Measurements from ENCODE around the gene ATP1A1. TPM values are rescaled to one million over a fixed set of nuclear protein-coding genes. Genes with fewer than 3 reads are reported as not detected.

ATP1A1 gene
- total RNA-seq, 2 donors from 2014 or later: 177 to 206 TPM

DNA sequence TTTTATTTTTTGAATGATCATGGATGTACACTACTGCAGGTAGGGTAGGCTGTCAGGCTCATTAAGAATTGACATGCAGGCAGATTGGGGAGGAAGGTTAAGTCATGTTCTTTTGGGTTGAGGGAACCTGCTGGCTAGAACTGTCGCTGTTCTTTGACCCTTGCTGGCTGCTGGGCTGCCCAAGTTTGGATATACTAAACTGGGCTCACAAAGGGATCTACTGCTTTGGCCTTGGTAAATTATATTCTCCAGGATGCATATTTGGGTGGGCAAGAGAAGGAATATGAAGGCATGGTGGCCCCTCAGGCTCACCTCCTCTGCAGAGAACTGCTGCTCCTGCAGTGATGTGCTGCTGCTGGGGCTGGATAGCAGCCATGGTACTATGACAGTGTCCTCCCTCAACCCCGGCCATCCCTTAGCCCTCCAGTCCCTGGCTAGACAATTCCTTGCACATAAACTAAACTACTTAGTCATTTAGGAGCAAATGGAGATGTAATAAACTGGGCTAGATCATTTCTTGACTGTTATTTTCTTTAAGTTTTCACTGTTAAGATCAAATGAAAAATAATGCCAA, 6.1 kb downstream of the ATP1A1 start:
- no peaks in the 10 kb centered on the region for H3K27me3 Mint-ChIP-seq (ENCODE audit: low read depth)
- DNase-seq: no peak
- H3K4me3 Mint-ChIP-seq: peak overlapping the region; percentile 95 to 96
- H3K4me1 Mint-ChIP-seq (ENCODE audit: low read depth): peaks cover 99% of the 10 kb centered on the region
- ATAC-seq (replicated peaks in 1 of 2): no peak
- H3K36me3 Mint-ChIP-seq (ENCODE audit: insufficient read depth in 2 of 2): peaks cover 3 to 7% of the 10 kb centered on the region in 2 donors
- peak overlapping the region; percentile 55 for H3K27ac Mint-ChIP-seq
- peaks cover 0 to 1% of the 10 kb centered on the region in 2 donors for H3K9me3 Mint-ChIP-seq

DNA sequence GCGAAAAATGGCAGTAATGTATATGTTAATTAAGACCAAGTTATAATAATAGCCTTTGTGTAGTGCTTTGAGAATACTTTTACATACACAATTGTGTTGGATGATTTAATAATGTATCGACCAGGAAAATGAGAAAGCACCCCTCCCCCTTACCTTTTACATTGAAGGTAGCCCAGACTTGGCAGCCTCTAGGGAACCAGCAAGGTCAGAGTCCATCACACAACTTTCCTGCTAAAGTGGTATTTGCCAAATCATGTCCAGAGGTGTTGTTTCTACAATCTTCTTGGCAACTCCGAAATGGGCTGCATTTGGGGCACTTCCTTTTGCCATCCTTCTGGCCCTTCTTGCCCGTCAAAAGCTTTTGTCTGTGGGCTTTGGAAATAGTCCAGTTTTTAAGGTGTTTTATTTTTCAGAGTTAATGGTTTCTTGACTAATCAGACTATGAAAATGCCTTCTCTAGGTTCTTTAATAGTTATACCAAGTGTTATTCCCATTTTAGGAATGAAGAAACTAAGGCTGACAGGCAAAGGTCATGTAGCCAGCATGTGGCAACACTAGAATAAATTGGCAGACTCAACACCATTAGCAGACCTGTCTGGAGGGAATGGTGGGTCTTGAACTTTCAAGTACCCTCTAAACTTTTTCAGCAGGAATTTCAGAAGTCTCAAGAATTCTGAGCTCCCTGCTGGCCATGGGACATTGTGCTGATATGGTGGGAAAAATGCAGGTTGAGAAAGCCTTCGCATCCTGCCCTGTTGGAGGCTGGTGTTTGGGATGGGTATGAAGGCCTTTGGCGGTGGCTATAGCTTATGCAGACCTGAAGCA, 6.8 kb downstream of the ATP1A1 start:
- peaks cover 2 to 7% of the 10 kb centered on the region in 2 donors for H3K36me3 Mint-ChIP-seq (ENCODE audit: insufficient read depth in 2 of 2)
- H3K27ac Mint-ChIP-seq: peak overlapping the region; percentile 55

DNA sequence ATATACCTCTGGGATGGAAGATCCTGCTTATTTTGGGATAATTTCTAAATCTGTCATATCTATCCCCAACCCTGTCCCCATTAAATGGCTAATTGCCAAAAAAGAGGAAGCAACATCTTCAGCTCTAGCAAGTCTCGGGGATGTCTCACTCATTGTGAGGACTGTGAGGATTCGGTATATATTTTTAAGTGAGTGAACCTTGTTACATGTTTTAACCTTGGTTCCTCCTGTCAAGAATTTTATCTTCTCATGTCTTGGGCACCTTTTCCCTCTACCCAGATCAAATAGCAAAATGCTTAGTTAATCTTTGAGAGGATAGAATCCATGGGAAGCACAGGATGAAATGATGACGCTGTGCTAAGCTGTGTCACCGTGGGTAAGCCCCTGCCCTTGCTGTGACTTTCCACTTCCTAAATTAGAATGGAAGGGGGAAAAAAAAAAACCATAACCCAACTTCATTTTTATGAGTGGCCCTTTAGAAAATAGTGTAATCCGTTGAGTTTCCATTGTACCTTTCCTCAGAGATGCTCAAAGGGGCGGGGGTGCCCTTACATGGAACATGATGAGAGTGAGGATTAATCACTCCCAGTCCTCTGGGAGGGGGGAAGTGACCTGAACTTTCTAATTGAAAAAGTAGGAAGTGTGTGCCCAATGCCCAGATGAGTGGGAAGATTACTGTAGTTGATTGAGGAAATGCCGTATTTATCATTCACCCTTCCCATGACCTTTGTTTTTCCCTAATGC, 7.6 kb downstream of the ATP1A1 start:
- Mint-ChIP-seq H3K27ac (peak overlapping the region; percentile 76), H3K4me1 (ENCODE audit: low read depth) (peaks cover 95% of the 10 kb centered on the region), H3K4me3 (peak overlapping the region in 1 of 2 donors; percentile 48), H3K9me3 (peaks cover 0 to 1% of the 10 kb centered on the region in 2 donors), H3K36me3 (ENCODE audit: insufficient read depth in 2 of 2) (peaks cover 2 to 11% of the 10 kb centered on the region in 2 donors), H3K27me3 (ENCODE audit: low read depth) (no peaks in the 10 kb centered on the region)
- DNase-seq (no peak), ATAC-seq (replicated peaks in 1 of 2) (no peak)

More for the DNA sequence above, 6.8 kb downstream of the ATP1A1 start:
- Mint-ChIP-seq H3K9me3 (peaks cover 0 to 1% of the 10 kb centered on the region in 2 donors), H3K4me1 (ENCODE audit: low read depth) (peaks cover 97% of the 10 kb centered on the region), H3K27me3 (ENCODE audit: low read depth) (no peaks in the 10 kb centered on the region), H3K4me3 (peak overlapping the region in 1 of 2 donors; percentile 44)
- ATAC-seq (replicated peaks in 1 of 2) (no peak), DNase-seq (no peak)

DNA sequence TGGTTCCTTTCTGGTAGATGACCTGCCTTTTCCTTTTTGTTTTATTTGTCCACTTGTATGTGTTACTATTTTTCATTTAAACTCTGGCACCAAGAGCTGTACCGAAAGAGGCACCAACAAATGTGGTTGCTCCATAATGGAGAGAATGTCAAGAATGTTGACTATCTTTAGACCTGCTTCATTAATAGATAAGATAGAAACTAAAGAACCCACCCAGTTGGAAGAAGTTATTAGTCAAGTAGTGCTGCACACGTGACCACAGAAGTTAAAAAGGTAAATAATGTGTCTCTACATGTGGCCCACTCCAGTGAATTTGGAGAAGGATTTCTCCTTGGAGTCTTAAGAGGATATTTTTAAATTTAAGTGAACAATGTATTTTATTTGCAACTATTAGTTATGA, 9.3 kb downstream of the ATP1A1 start:
- H3K27ac Mint-ChIP-seq: peak overlapping the region; percentile 63
- no peaks in the 10 kb centered on the region for H3K27me3 Mint-ChIP-seq (ENCODE audit: low read depth)
- peaks cover 78% of the 10 kb centered on the region for H3K4me1 Mint-ChIP-seq (ENCODE audit: low read depth)
- peaks cover 2 to 11% of the 10 kb centered on the region in 2 donors for H3K36me3 Mint-ChIP-seq (ENCODE audit: insufficient read depth in 2 of 2)
- DNase-seq (no peak), ATAC-seq (replicated peaks in 1 of 2) (no peak)
- H3K9me3 Mint-ChIP-seq: peaks cover 0 to 1% of the 10 kb centered on the region in 2 donors
- peak overlapping the region in 1 of 2 donors; percentile 54 for H3K4me3 Mint-ChIP-seq

DNA sequence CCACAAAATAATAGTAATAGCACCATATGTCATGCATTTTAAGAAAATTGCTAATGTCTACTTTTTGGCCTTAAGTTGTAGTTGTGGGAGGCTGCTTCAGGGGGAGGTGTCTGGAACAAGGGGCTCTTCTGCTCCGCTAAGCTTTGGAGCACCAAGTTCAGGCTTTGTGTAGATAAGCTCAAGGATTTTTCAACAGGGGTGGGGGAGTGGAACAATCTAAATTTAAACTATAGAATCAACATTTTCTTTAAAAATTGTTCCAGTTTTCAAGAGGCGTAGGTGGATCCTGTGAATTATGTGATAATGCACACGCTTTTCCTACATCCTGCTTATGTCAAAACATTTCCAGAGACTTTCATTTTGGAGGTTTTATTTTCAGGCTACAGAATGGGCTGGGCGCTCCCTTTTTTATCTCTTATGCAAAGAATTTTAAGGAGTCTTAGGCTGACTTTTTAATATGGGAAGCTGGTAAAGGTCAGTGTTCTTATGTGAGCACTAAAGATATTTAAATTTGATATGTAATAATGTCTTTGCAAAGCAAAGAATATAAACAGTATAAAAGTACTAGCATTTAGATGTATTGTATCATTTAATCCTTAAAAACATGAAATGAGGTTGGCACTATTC, 9.9 kb downstream of the ATP1A1 start:
- H3K4me1 Mint-ChIP-seq (ENCODE audit: low read depth): peaks cover 74% of the 10 kb centered on the region
- H3K36me3 Mint-ChIP-seq (ENCODE audit: insufficient read depth in 2 of 2): peaks cover 5 to 16% of the 10 kb centered on the region in 2 donors
- H3K4me3 Mint-ChIP-seq: peak overlapping the region; percentile 2 to 7
- H3K9me3 Mint-ChIP-seq: peaks cover 0 to 1% of the 10 kb centered on the region in 2 donors
- peak overlapping the region; percentile 60 for H3K27ac Mint-ChIP-seq
- no peak for DNase-seq
- ATAC-seq (replicated peaks in 1 of 2): no peak
- no peaks in the 10 kb centered on the region for H3K27me3 Mint-ChIP-seq (ENCODE audit: low read depth)

DNA sequence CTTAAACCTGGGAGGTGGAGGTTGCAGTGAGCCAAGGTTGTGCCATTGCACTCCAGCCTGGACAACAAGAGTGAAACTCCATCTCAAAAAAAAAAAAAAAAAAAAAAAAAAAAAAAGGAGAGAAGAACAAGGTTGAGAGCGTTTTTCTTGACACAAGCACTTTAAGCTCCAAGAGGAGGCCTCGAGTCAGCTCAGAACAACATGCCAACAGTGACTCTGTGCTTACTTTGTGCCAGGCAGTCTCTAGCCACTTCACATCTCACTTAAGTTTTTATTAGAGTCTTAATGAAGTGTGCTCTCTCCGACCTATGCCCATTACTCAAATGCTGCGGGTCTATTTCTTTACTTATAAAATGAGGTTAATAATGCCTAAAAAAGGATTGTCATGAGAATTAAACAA, 13.0 kb downstream of the ATP1A1 start:
- H3K4me3 Mint-ChIP-seq: no peak overlapping the region
- peaks cover 15 to 36% of the 10 kb centered on the region in 2 donors for H3K36me3 Mint-ChIP-seq (ENCODE audit: insufficient read depth in 2 of 2)
- no peak overlapping the region for H3K27ac Mint-ChIP-seq
- ATAC-seq (replicated peaks in 1 of 2) (no peak), DNase-seq (no peak)
- peaks cover 74% of the 10 kb centered on the region for H3K4me1 Mint-ChIP-seq (ENCODE audit: low read depth)
- H3K27me3 Mint-ChIP-seq (ENCODE audit: low read depth): no peaks in the 10 kb centered on the region
- H3K9me3 Mint-ChIP-seq: no peaks in the 10 kb centered on the region

DNA sequence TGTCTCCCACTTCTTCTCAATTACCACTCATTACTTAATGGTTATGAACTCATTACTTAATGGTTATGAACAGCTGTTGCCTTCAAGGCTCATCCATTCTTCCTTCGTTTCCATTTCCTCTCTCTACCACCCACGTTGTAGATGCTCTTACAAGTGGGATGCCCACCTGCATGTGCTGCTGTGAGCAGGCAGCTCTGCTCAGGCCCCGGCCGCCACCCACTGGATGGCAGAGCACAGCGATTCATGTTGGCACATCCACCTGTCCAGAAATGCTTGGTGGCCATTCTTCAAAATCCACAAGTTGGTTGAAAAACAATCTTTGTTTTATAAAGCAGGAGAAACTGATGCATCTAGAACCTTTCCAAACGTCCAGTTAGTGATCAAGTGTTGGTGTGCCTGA, 14.5 kb downstream of the ATP1A1 start:
- ATAC-seq (replicated peaks in 1 of 2): no peak
- H3K27ac Mint-ChIP-seq: no peak overlapping the region
- peaks cover 17 to 46% of the 10 kb centered on the region in 2 donors for H3K36me3 Mint-ChIP-seq (ENCODE audit: insufficient read depth in 2 of 2)

DNA sequence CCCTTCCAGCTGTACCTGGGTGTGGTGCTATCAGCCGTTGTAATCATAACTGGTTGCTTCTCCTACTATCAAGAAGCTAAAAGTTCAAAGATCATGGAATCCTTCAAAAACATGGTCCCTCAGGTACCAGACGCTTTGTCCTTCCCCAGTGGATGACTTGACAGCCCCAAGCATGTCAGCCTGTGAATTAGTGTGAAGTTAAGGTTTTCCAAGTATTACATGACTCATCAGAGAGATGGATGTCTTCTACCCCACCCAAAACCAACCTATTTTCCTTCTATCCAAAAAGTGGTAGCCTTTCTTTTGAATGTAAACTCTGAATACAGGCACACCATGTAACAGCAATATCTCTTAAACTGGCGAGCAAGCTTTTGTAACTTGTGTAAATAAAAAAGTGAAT, 15.1 kb downstream of the ATP1A1 start:
- Mint-ChIP-seq H3K27ac (no peak overlapping the region), H3K4me3 (no peak overlapping the region), H3K36me3 (ENCODE audit: insufficient read depth in 2 of 2) (peaks cover 17 to 48% of the 10 kb centered on the region in 2 donors), H3K27me3 (ENCODE audit: low read depth) (no peaks in the 10 kb centered on the region), H3K9me3 (no peaks in the 10 kb centered on the region), H3K4me1 (ENCODE audit: low read depth) (peaks cover 65% of the 10 kb centered on the region)
- ATAC-seq (replicated peaks in 1 of 2) (no peak), DNase-seq (no peak)

More for the DNA sequence above, 14.5 kb downstream of the ATP1A1 start:
- DNase-seq: no peak
- Mint-ChIP-seq H3K27me3 (ENCODE audit: low read depth) (no peaks in the 10 kb centered on the region), H3K4me1 (ENCODE audit: low read depth) (peaks cover 69% of the 10 kb centered on the region), H3K4me3 (no peak overlapping the region), H3K9me3 (no peaks in the 10 kb centered on the region)

DNA sequence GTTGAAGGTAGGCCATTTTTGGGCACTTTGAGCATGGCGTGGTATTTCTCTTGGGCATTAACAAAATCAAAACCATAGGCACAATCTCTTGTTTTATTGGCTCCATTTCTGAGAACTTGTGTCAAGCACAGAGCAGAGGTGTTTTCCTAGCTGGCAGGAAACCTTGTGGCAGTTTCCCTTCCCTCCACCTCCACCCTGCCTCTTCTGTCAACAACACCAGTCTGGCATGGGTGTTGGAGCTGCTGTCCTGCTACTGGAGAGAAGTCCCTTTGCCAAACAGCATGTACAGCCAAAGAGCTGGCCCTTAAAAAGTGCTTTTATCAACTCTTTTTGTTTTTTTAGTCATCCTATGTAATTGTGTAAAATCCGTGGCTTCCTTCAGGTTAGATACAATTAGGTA, 16.0 kb downstream of the ATP1A1 start:
- Mint-ChIP-seq H3K27me3 (ENCODE audit: low read depth) (no peaks in the 10 kb centered on the region), H3K4me1 (ENCODE audit: low read depth) (peaks cover 56% of the 10 kb centered on the region), H3K36me3 (ENCODE audit: insufficient read depth in 2 of 2) (peaks cover 17 to 52% of the 10 kb centered on the region in 2 donors), H3K4me3 (peak overlapping the region; percentile 22 to 56), H3K9me3 (no peaks in the 10 kb centered on the region), H3K27ac (no peak overlapping the region)
- DNase-seq (no peak), ATAC-seq (replicated peaks in 1 of 2) (no peak)

DNA sequence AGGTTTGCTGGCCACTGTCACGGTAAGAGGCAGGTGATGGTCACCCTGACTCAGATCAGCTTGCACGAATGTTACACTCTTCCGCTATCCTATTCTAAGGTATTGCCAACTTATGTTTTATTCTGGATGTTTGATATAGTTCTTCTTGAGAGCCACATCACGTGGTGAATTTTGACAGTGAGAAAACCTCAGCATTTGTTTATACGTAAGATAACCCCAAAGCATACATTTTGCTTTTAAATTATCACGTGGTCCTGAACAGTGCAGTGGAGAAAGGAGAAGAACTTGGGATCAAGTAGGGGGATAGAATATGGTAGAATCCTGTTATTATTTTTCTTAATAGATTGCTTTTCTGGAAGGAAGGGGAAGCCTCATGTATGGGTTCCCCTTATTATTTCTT, 16.6 kb downstream of the ATP1A1 start:
- ATAC-seq (replicated peaks in 1 of 2) (no peak), DNase-seq (no peak)
- Mint-ChIP-seq H3K27me3 (ENCODE audit: low read depth) (no peaks in the 10 kb centered on the region), H3K4me1 (ENCODE audit: low read depth) (peaks cover 51% of the 10 kb centered on the region), H3K4me3 (peak overlapping the region in 1 of 2 donors; percentile 56), H3K36me3 (ENCODE audit: insufficient read depth in 2 of 2) (peaks cover 17 to 52% of the 10 kb centered on the region in 2 donors), H3K27ac (peak overlapping the region; percentile 47), H3K9me3 (no peaks in the 10 kb centered on the region)

DNA sequence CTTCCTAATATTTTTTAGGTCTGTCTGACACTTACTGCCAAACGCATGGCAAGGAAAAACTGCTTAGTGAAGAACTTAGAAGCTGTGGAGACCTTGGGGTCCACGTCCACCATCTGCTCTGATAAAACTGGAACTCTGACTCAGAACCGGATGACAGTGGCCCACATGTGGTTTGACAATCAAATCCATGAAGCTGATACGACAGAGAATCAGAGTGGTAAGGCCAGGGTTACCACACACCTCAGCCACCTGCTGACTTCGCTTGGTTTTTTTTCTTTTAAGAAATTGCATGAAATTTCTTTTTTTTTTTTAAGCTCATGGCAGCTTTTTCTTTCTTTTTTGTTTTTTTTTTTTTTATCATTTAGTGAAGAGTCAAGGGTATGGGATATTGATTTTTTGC, 17.2 kb downstream of the ATP1A1 start:
- H3K27ac Mint-ChIP-seq: peak overlapping the region; percentile 47
- H3K27me3 Mint-ChIP-seq (ENCODE audit: low read depth): no peaks in the 10 kb centered on the region
- H3K36me3 Mint-ChIP-seq (ENCODE audit: insufficient read depth in 2 of 2): peaks cover 17 to 50% of the 10 kb centered on the region in 2 donors
- no peaks in the 10 kb centered on the region for H3K9me3 Mint-ChIP-seq
- H3K4me1 Mint-ChIP-seq (ENCODE audit: low read depth): peaks cover 46% of the 10 kb centered on the region
- DNase-seq: peak; percentile 65 to 76
- H3K4me3 Mint-ChIP-seq: peak overlapping the region in 1 of 2 donors; percentile 56
- ATAC-seq (replicated peaks in 1 of 2): peak; percentile 98 to 100

DNA sequence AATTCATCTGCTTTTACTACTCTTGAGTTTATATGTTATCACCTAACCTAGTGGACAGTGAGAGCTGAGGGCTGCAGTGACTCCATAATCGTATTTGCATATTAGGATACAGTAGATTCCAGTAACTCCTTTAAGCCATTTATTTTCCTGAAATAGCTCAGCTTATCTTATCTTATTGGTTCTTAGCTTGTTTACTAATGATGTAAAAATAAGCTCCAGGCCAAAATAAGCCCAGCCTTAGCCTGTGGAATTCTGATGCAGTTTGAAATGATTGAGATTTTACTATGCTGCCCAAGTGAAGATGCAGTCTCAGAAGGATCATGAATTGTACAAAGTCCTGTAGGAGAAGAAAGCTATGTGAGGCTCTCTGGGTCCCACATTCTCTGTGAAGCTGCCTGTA, 18.1 kb downstream of the ATP1A1 start:
- DNase-seq: no peak
- Mint-ChIP-seq H3K4me3 (no peak overlapping the region), H3K27ac (no peak overlapping the region), H3K9me3 (no peaks in the 10 kb centered on the region), H3K4me1 (ENCODE audit: low read depth) (peaks cover 43% of the 10 kb centered on the region), H3K27me3 (ENCODE audit: low read depth) (no peaks in the 10 kb centered on the region), H3K36me3 (ENCODE audit: insufficient read depth in 2 of 2) (peaks cover 17 to 56% of the 10 kb centered on the region in 2 donors)
- ATAC-seq (replicated peaks in 1 of 2): no peak
